Uterus (tissue), 4 donors: Measurements from ENCODE around the gene EFHC2. TPM values are rescaled to one million over a fixed set of nuclear protein-coding genes. Genes with fewer than 3 reads are reported as not detected.

ENCODE experiments used
- DNase-seq, 2 donors: peaks; one replicate each; pipeline ENCODE4 v3.0.0-alpha.2; 2019 to 2020
- H3K27ac ChIP-seq, 2 donors: fragments of 200-600 bp; sonication (generic); 1 replicate in 1 of 2; 2 replicates in 1 of 2; pipeline ENCODE4 v1.5.1; 2016 to 2018
- H3K27me3 ChIP-seq, 2 donors: fragments of 200-600 bp; sonication (generic); one replicate each; pipeline ENCODE4 v1.5.1; 2018 to 2019; ENCODE audit warnings: control low read depth in 1 of 2
- H3K36me3 ChIP-seq, 2 donors: fragments of 200-600 bp; sonication (generic); one replicate each; pipeline ENCODE4 v1.5.1; 2019; ENCODE audit warnings: control low read depth in 1 of 2
- H3K4me1 ChIP-seq, 2 donors: fragments of 200-600 bp; sonication (generic); one replicate each; pipeline ENCODE4 v1.5.1; 2018 to 2019; ENCODE audit warnings: control low read depth in 1 of 2
- H3K4me3 ChIP-seq, 2 donors: fragments of 200-600 bp; sonication (generic); 1 replicate in 1 of 2; 2 replicates in 1 of 2; pipeline ENCODE4 v1.5.1; 2018 to 2019; ENCODE audit warnings: mild to moderate bottlenecking in 1 of 2
- H3K9me3 ChIP-seq, 2 donors: fragments of 200-600 bp; sonication (generic); one replicate each; pipeline ENCODE4 v1.5.1; 2019; ENCODE audit warnings: control low read depth in 1 of 2
- POLR2A ChIP-seq, 2 donors: fragments of 450-650 bp; IDR thresholded peaks; one replicate each; pipeline ENCODE4 v1.6.1; 2016; ENCODE audit warnings: antibody characterized with exemption in 2 of 2, mild to moderate bottlenecking in 1 of 2, moderate library complexity in 1 of 2
- intact Hi-C: fragments of 100-400 bp; cut with DNase I; formaldehyde crosslinking; loops from one replicate; pipeline ENCODE4 v1.15.1; 2023; ENCODE audit warnings: low total_unique reads
- total RNA-seq, 4 donors: library from RNA; depleted of rRNA in 3 of 4; stranded (reverse); fragments of >200 nt in 3 of 4; gene quantifications; one replicate each; pipeline versions ENCODE4 v1.1.0 to v1.2.4, GENCODE V29; 2014 to 2023
- TF ChIP-seq, protein P1 (sequence below), 4 experiments: fragments of 200-600 bp in 2 of 4; fragments of 450-650 bp in 2 of 4; sonication (generic) in 2 of 4; IDR thresholded peaks; one replicate each; pipeline ENCODE4 v1.5.1; 2016 to 2019; ENCODE audit warnings: antibody characterized with exemption in 4 of 4, mild to moderate bottlenecking in 2 of 4, moderate library complexity in 1 of 4
- donor health status: DM: yes; HTN: yes; CAD: no.

Gene EFHC2
- total RNA-seq, 4 donors from 2014 or later, result 0.59 to 6.4 (median 4.1) TPM

GRCh38 chrX:44101281-44101680 is 242.2 kb downstream of the EFHC2 start:
- Histone ChIP-seq H3K36me3 (no peaks in the 10 kb centered on the region), H3K4me1 (no peaks in the 10 kb centered on the region), H3K9me3 (no peaks in the 10 kb centered on the region), H3K27me3 (no peaks in the 10 kb centered on the region), H3K4me3 (no peak overlapping the region), H3K27ac (no peak overlapping the region)
- intact Hi-C loops, result no loop called here
- DNase-seq, result no peak
- no peak for TF ChIP-seq POLR2A (IDR thresholded peaks at IDR 0.05)
- TF ChIP-seq, protein P1, sequence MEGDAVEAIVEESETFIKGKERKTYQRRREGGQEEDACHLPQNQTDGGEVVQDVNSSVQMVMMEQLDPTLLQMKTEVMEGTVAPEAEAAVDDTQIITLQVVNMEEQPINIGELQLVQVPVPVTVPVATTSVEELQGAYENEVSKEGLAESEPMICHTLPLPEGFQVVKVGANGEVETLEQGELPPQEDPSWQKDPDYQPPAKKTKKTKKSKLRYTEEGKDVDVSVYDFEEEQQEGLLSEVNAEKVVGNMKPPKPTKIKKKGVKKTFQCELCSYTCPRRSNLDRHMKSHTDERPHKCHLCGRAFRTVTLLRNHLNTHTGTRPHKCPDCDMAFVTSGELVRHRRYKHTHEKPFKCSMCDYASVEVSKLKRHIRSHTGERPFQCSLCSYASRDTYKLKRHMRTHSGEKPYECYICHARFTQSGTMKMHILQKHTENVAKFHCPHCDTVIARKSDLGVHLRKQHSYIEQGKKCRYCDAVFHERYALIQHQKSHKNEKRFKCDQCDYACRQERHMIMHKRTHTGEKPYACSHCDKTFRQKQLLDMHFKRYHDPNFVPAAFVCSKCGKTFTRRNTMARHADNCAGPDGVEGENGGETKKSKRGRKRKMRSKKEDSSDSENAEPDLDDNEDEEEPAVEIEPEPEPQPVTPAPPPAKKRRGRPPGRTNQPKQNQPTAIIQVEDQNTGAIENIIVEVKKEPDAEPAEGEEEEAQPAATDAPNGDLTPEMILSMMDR (IDR thresholded peaks at IDR 0.05), result no peak

GRCh38 chrX:44099366-44099765 is 244.1 kb downstream of the EFHC2 start:
- Histone ChIP-seq H3K4me3 (no peak overlapping the region), H3K36me3 (no peaks in the 10 kb centered on the region), H3K27me3 (no peaks in the 10 kb centered on the region), H3K4me1 (no peaks in the 10 kb centered on the region), H3K27ac (no peak overlapping the region), H3K9me3 (no peaks in the 10 kb centered on the region)
- intact Hi-C loops, result no loop called here
- no peak for DNase-seq
- no peak for TF ChIP-seq POLR2A (IDR thresholded peaks at IDR 0.05)
- TF ChIP-seq, protein P1 (IDR thresholded peaks at IDR 0.05), result no peak

Other genes with a start within 250 kb of the EFHC2 start
- gene FUNDC1, start 199.2 kb upstream of the EFHC2 start, total RNA-seq, result 10 to 100 TPM in 2 of 4 donors, 1 to 10 TPM in 2; 4.9 to 13.2 (median 8.8) TPM